Esophagus muscularis mucosa (tissue), 4 donors: ENCODE results near the gene ZNF333.

Source experiments
- EP300 ChIP-seq: sonication (generic); formaldehyde crosslinking; IDR thresholded peaks from one replicate; pipeline ENCODE4 v1.6.1; 2017; ENCODE audit warnings: antibody characterized with exemption
- POLR2A ChIP-seq: fragments of 450-650 bp; IDR thresholded peaks from one replicate; pipeline ENCODE4 v1.6.1; 2017; ENCODE audit warnings: antibody characterized with exemption, moderate library complexity, mild to moderate bottlenecking, low read depth
- POLR2AphosphoS5 ChIP-seq, 2 donors: sonication (generic); formaldehyde crosslinking; IDR thresholded peaks; one replicate each; pipeline ENCODE4 v1.6.1; 2017; ENCODE audit warnings: antibody characterized with exemption in 2 of 2
- TF ChIP-seq, protein P1 (sequence below), 3 experiments: fragments of 200-600 bp in 2 of 3; fragments of 450-650 bp in 1 of 3; sonication (generic) in 2 of 3; IDR thresholded peaks; one replicate each; pipeline ENCODE4 v1.5.1; 2017 to 2019; ENCODE audit warnings: antibody characterized with exemption in 3 of 3, mild to moderate bottlenecking in 2 of 3, moderate library complexity in 1 of 3

DNA sequence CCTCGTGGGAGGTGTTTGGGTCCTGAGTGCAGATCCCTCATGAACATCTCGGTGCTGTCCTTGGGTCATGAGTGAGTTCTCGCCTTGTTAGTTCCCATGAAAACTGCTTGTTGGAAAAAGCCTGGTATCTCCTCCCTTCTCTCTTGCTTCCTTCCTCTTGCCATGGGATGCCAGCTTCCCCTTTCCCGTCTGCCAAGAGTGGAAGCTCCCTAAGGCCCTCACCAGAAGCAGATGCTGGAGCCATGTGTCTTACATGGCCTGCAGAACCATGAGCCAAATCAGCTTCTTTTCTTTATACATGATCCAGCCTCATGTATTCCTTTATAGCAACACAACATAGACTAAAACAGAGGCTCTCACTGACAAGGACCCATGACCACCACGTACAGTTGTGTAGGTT is 80.3 kb downstream of the ZNF333 start:
- TF ChIP-seq POLR2A: no peak
- TF ChIP-seq, protein P1, sequence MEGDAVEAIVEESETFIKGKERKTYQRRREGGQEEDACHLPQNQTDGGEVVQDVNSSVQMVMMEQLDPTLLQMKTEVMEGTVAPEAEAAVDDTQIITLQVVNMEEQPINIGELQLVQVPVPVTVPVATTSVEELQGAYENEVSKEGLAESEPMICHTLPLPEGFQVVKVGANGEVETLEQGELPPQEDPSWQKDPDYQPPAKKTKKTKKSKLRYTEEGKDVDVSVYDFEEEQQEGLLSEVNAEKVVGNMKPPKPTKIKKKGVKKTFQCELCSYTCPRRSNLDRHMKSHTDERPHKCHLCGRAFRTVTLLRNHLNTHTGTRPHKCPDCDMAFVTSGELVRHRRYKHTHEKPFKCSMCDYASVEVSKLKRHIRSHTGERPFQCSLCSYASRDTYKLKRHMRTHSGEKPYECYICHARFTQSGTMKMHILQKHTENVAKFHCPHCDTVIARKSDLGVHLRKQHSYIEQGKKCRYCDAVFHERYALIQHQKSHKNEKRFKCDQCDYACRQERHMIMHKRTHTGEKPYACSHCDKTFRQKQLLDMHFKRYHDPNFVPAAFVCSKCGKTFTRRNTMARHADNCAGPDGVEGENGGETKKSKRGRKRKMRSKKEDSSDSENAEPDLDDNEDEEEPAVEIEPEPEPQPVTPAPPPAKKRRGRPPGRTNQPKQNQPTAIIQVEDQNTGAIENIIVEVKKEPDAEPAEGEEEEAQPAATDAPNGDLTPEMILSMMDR (IDR thresholded peaks at IDR 0.05): no peak
- no peak for TF ChIP-seq POLR2AphosphoS5 (IDR thresholded peaks at IDR 0.05)
- TF ChIP-seq EP300: no peak
